SW 1271 (cell line): Measurements from ENCODE around the gene BTNL9.
"Not testable (repeated sequence)": the region's sequence is repeated elsewhere in the genome, so short reads cannot be mapped to it uniquely, and the experiment has no call there.

Source experiments
- DNase-seq, 2 experiments: peaks; one replicate each; lab custom pipeline; 2025; lab: John Stamatoyannopoulos, UW

Gene BTNL9

DNA sequence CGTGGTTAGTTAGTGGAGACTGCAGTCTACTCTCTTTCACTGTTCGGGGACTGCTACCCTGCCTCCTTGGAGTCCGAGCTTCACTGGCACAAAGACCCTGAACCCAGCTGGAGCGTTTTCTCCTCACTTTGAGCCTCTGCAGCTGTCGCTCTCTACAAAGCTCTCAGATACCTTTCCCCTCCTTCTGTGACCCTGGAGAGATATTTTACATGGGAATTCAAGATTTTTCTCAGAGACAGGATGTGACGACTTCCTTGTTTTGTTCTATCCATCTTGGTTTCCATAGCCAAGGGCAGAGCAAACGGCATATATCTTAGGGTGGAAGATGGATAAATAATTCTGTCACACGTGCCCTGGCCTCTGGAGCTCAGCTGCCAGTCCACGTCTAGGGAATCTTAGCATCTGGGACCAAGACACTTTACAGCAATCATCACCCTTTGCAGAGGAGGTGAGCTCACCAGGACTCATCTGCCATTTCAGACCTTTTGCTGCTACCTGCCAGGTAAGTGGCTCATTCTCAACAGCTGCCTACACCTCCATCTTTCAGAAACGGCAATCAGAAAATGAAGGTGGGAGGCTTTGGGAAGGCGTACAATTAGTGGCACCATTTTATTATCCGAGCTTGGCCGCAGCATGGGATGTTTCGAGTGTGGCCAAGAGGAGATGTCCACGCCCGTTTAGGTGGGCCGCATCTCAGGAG lies at the start of gene BTNL9:
Gene BTNL9 (plus strand): TSS at position 336 of the 700 bp plus-strand sequence. CDS start 5,224 bp downstream, outside the sequence.
- DNase-seq = no peak

DNA sequence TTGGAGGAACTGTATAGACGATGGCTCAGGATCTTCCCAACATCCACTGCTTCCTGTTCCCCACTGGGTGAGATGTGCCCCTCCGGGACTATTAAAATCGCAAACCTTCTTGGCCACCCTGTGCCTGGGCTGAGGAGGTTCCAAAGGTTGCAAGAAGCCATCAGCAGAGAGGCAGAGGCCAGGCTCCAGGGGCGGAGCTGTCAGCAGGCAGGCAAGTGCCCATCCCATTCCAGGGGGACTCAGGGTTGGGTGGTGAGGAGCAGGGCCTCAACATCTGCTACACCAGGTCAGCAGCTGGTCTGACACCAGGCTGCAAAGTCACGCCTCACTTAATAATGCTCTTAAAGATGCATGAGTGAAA lies 49.2 kb upstream of the BTNL9 start:
- no peak for DNase-seq

DNA sequence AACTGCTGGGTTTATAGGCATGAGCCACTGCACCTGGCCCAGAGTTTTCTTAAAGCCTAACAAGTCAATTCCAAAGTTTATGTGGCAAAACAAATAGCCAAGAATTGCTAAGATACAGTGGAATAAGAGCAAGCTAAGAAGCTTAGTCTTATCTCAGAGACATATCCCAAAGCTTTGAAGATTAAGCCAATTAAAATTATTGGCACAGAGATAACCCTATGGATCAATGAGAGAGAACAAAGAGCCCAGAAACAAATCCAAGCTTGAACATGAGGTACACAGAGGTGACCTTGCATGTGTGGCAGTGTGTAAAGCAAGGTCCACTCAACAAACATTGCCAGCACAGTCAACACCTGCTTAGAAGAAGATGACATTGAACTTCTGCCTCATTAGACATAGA lies 38.1 kb upstream of the BTNL9 start:
- no peak for DNase-seq

DNA sequence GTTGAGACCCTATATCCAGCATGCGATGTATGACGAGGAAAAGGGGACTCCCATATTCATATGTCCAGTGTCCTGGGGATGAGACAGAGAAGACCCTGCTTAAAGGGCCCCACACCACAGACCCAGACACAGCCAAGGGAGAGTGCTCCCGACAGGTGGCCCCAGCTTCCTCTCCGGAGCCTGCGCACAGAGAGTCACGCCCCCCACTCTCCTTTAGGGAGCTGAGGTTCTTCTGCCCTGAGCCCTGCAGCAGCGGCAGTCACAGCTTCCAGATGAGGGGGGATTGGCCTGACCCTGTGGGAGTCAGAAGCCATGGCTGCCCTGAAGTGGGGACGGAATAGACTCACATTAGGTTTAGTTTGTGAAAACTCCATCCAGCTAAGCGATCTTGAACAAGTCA lies 34.3 kb upstream of the BTNL9 start:
- no peak for DNase-seq

DNA sequence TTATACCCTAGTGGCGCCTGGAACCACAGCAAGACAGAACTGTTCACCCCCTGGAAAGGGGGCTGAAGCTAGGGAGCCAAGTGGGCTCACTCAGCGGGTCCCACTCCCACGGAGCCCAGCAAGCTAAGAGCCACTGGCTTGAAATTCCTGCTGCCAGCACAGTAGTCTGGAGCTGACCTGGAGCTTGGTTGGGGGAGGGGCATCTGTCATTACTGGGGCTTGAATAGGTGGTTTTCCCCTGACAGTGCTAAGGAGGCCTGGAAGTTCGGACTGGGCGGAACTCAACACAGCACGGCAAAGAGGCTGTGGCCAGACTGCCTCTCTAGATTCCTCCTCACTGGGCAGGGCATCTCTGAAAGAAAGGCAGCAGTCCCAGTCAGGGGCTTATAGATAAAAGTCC lies 31.9 kb upstream of the BTNL9 start:
- no peak for DNase-seq

DNA sequence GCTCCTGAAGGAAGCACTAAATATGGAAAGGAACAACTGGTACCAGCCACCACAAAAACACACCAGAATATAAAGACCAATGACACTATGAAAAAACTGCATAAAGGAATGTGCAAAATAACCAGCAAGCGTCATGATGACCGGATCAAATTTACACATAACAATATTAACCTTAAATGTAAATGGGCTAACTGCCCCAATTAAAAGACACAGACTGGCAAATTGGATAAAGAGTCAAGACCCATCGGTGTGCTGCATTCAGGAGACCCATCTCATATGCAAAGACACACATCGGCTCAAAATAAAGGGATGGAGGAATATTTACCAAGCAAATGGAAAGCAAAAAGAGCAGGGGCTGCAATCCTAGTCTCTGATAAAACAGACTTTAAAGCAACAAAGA lies 30.0 kb upstream of the BTNL9 start:
- DNase-seq = not testable (repeated sequence)

DNA sequence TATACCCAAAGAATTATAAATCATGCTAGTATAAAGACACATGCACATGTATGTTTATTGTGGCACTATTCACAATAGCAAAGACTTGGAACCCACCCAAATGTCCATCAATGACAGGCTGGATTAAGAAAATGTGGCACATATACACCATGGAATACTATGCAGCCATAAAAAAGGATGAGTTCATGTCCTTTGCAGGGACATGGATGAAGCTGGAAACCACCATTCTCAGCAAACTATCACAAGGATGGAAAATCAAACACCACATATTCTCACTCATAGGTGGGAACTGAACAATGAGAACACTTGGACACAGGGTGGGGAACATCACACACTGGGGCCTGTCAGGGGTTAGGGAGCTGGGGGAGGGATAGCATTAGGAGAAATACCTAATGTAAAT lies 25.4 kb upstream of the BTNL9 start:
- DNase-seq = not testable (repeated sequence)

DNA sequence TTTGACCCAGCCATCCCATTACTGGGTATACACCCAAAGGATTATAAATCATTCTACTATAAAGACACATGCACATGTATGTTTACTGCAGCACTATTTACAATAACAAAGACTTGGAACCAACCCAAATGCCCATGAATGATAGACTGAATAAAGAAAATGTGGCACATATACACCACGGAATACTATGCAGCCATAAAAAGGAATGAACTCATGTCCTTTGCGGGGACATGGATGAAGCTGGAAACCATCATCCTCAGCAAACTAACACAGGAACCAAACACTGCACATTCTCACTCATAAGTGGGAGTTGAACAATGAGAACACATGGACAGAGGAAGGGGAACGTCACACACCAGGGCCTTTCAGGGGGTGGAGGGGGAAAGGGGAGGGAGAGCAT lies 22.6 kb upstream of the BTNL9 start:
- DNase-seq = not testable (repeated sequence)

DNA sequence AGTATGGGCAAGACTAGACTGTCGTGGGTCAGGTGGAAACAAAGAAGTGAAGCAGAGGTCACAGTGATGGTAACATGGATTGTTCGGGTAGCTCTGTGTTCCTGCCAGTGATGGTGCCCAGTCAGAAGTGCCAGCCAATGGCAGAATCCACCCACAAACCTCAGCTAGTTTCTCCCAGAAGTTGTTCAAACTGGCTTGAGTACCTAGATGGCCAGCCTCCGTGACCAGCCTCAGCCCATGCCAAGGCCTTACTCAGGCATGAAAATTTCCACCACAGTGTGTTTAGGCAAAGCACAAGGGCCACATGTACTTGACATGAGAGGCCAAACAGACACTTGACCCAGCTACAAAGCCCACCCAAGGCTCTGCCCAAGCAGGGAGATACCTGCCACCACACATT lies 19.4 kb upstream of the BTNL9 start:
- DNase-seq = no peak

DNA sequence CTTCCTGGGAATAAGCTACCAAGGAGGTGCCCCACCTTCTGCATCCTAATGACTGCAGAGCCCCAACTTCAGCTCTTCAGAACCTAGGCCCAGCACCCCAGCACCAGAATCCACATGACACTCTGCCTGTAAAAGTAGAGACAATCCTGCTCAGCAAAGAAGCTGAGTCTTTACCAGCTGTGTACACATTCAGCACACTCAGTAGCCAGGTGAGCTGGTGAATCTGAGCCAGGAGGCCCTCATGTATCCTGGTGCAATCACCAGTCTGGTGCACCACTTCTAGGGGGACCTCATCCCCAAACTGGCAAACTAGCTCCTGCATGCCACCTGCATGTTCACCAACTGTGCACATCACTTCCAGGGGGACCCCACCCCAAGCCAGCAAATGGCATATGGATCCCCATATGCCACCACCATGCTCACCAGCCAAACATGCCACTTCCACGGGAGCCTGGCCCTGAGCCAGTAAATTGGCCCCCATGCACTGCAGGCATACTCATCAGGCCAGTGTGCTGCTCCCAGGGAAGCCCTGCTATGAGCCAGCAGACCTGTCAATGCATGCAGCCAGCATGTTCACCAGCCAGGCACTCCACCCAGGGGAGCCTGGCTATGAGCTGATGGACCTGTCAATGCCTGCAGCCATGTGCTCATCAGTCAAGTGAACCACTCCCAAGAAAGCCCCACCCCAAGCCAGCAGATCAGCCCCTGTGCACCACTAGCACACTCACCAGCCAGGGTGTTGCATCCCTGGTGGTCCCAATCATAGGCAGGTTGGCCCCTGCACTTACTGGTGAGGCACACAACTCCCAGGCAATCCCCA lies 15.6 kb upstream of the BTNL9 start:
- DNase-seq = no peak

DNA sequence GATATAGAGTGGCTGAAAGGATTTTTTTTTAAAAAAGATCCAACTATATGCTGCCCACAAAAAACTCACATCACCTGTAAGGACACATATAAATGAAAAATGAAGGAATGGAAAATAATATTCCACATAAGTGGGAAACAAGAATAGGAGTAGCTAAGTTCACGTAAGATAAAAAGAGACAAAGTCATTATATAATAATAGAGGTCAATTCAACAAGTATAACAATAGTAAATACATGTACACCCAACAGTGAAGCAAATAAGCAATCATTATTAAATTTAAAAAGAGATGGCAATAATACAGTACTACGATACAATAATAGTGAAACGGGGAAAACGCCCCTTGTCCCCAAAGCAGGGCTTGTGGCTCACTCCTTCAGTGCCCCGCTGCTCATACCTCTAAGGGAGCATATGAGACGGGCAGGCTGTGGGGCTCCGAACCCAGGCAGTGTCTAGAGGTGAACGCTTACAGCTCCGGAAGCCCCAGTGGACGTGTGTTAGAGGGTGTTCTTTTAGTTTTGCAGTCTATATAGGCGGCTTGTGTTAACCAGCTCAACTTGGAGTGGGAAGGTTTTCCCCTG lies 12.5 kb upstream of the BTNL9 start:
- DNase-seq = no peak

DNA sequence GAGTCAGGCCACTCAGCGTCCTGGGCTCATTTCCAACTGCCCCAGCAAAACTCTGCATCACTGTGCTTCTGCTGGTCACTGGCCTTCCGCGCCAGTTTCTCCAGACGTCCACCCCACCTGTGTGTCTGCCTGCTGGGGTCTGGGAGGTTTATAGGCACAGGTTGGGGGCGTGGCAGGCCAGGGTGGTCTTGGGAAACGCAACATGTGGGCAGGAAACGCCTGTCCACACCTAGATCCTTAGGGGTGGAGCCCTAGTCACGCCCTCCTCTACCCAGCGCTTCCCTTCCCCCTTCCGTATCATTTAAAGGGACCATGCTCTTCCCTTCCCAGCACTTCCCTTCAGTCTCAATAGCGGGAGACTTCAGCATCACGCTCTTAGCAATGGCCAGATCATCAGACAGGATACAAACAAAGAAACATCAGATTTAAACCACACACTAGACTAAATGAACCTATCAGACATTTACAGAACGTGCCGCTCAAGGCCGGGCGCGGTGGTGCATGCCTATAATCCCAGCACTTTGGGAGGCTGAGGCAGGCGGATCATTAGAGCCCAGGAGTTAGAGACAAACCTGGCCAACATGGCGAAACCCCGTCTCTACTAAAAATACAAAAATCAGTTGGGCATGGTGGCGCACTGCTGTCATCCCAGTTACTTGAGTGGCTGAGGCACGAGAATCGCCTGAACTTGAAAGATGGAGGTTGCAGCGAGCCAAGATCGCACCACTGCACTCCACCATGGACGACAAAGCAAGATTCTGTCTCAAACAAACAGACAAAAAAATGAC lies 11.8 kb upstream of the BTNL9 start:
- DNase-seq = no peak

DNA sequence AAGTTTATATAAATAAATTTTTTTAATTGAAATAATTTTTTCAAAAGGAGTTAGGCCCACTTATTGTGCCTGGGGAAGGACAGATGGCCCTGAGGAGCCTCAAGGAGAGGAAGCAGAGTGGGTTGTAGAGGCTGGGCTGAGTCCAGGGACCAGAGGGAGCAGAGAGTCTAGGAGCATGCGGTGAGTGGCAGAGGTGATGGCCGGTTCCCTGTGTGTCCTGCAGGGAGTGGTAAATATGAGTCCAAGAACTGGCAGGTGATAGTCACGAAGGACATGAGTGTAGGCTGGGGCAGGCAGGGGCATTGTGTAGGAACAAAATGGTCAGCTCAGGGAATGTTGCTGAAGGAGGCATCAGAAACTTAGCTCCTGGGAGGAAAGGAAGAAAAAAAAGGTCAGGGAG lies 8.3 kb upstream of the BTNL9 start:
- DNase-seq = no peak

DNA sequence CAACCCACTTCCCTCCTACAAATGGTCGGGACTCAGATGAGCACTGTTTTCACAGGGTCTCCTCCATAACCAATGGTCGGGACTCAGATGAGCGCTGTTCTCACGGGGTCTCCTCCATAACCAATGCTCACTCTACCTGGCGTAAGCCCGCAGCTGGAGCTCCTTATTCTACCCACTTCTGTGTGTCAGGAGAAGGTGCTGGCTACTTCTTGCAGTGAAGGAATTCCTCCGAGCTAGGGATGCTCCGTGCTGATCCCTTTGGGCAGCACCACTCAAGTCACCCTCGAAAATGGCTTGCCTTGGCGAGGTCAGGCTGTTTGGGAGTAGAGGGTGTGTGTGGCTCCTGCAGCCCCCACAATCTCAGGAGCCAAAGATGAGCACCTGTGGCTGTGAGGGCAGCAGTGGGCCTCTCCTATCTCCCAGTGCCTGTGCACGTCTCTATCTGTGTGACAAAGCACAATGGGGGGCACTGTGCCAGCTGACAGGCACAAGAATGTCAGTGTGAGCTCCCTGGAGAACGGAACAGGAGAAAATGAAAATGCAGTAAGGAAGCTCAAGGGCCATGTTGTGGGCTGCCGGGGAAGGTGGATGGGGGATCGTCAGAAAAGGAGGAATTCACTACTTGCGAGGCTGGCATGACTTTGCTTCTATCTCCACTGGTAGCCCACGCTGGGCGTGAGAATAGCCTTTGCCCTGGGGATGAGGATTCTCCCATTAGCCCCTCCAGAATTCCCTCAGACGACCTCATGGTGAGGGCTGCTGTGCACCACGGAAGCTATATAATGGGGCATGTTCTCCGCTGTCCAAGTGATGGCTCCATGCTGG lies 3.9 kb upstream of the BTNL9 start:
- no peak for DNase-seq

DNA sequence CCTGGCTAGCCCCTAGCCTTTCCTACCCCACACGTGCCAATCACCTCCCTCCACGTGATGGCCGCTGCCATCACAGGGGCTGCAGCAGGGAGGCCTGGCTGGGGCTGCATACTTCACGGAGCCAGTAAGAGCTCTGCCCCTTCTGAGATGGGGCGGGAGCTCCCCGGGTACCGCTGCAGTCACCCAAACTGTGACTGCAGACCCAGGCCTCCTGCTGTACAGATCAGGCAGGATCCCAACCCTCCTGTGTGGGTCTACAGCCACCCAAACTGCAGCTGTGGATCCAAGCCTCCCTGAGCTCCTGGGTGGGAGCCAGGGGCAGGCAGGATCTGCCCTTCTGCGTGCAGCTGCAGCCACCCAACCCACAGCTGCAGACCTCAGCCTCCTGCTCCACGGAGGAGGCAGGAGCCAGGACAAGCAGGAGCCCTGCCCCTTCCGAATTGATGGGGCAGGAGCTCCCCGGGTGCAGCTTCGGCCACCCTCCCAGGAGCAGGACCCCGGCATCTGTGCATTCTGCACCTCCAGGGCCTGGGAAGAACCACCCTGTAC lies 3.2 kb upstream of the BTNL9 start:
- DNase-seq = no peak

DNA sequence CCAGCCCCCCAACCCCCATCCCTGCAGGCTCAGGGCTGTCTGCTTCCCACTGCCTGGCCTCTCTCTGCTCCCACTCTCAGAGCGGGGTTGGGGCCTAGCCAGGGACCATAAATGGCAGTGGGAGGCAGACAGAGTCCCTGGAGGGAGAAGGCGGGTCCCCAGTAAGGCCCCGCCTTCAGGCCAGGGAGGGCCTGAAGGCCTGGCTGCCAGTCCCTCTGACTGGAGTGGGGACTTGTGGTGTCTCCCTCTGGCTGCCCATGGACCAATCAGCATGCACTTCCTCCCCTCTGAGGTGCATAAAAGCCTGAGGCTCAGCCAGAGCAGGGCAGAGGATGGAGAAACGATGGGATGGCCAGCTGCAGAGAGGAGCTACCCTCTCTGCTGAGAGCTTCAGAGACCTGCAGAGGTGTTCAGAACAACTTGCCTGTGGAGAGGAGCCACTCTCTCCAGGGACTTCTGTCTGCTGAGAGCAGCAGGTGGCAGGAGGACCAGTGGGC lies 2.7 kb upstream of the BTNL9 start:
- no peak for DNase-seq

DNA sequence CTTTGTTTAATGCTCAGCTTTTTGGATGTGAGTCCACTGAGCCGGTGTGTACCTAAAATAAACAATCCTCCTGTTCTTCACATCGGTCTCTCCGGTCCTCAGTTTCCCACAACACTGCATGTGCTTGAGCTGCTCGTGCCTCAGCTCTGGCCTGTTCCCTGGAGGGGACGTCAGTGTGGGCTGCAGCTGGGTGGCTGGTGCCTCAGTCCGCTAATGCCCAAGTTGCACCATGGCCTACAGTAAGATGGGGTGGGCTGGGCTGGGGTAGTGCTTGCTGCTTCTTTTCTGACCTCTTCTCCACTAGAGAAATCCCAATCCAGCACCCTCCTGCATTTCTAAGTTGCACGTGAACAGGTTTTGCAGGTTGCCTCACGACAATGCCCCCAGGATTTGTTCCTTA lies 595 bp upstream of the BTNL9 start:
- no peak for DNase-seq

DNA sequence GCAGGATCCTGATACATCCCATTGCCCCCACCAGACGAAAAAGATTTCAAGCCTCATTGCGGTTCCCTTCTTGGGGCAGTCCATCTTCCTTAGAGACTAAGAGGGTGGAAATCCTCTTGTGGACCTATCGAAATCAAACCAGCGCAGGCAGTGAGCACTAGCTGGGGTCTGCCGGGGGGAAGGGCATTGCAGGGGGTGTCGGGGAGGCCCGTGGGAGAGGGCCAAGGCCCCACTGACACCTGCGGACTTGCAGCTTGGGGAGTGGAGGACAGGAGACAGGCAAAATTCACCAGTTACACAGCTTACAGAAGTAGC lies 522 bp downstream of the BTNL9 start:
- DNase-seq = no peak

DNA sequence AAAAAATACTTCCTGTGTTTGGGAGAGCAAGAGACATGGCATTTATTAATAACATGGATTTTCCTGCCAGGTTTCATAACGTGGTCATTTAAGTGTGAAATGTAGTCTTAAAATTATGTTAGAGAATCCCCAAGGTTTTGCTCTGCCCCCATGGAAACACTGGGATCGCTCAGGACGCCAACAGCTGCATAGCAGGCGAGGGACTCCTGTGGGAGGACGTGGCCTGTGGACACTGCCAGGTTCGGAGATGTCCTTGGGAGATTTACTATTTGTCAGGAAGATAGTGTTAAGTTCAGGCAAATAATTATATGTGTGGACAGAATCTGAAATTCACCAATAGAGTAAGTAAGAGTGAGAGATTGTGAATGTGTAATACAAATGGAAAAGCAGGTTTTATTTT lies 977 bp downstream of the BTNL9 start:
- no peak for DNase-seq

DNA sequence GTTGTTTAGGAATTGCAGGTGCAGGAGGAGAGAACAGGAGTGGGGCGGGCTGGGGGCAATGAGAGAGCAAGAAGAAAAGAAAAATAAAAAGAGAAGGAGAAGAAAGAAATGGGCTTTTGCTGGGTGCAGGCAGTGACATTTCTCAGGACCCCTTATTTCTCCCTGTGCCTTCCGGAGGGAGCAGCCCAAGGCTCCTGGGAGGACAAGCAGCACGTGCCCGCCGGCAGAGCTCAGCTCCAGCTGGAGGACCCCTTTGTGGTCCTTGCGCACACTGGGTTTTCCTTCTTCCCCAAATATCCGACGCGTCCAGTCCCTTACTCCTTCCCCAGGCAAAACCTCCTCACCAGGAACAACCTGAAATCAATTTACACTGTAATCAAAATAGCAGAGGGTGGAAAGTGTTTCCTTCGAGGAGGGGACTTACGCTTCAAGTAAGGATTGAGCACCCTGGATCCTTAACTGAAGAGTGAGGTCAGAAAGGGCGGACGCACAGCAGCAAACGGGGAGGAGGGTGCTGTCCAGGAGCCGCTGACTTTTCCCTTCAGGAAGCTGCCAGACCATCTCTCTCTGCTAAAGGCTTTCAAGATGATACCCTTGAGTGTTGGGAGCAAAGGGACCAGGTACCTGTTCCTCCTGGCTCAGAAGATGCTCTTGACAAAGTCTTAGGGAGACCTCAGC lies 2.1 kb downstream of the BTNL9 start:
- DNase-seq = no peak

DNA sequence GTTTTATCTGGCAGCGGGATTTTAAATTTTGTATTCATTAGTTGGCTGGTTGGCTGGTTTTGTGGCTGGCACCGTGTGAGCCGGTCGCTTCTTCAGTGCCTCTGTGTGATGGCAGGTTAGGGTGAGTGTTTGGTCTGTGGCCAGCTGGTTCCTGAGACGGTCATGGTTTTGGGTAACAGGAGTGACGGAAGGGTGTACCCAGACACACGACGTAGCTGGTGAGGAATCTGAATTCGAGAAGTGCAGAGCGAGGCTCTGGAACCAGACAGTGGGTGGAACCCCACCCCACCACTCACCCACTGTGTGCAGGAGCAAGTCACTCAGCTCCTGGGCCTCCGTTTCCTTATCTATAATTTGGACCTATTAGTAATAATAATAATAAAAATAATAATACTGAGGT lies 2.7 kb downstream of the BTNL9 start:
- DNase-seq = no peak
